ENCODE data around the gene SLC32A1. TPM values are rescaled to one million over a fixed set of nuclear protein-coding genes. Genes with fewer than 3 reads are reported as not detected.

SLC32A1 gene
- total and polyA plus RNA-seq, 2 of the 13 experiments (the other 11 are each of a cell fraction or from before 2014, with no cell fraction given): not detected

DNA sequence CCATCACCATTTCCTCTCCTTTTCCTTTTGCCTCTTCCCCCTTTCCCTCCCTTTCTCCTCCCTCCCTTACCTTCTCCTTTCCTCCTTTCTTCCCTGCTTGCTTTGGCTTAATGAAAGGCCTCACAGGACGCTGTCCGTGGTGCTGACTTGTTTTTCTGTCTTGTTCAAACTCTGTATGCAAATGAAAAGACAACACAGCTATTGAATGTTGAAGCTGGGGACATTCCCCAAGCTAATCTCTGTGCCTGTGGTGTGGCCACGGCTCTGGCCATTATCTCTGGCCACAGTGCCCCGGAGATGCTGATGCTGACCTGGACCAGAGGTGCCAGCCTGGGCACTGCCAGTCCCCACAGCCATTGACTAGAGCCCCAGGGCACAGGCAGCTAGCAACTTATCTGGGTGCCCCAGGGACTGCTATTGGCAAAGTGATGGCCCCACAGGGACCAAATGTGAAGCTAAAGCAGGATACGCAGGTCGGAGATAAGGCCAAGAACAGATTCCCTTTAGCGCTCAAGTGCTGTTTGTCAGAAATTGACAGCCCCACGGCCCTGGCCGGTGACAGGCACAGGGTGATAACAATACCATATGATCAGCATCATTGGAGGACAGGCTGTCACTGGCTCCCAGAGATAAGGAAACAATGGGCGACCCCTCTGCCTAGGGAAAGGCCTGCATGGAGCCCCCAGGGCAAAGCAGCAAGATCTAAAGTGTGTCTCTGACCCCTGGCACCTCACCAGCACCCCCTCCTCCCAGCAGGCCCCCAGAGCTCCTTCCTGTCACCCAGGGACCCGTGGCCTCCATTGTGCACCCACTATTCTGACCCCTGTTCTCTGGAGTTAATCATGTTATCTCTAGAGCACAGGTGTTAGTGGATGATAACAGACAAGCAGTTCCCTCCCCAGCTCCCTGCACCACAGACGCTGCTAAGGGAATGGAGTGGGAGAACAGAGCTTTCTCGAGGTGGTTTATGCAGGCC, 31.6 kb upstream of the SLC32A1 start (continued):
- peak; percentile 93; the same call in 1 of the 2 replicates for TF ChIP-seq TGIF2 (CRISPR knock-in tag; IDR thresholded peaks at IDR 0.05)
- TF ChIP-seq, protein P1, sequence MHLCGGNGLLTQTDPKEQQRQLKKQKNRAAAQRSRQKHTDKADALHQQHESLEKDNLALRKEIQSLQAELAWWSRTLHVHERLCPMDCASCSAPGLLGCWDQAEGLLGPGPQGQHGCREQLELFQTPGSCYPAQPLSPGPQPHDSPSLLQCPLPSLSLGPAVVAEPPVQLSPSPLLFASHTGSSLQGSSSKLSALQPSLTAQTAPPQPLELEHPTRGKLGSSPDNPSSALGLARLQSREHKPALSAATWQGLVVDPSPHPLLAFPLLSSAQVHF (CRISPR knock-in tag; IDR thresholded peaks at IDR 0.05): 0 out of 2 replicates have a peak, but pooled peaks have one; percentile 57
- peak; percentile 92 for TF ChIP-seq HDAC2 (CRISPR knock-in tag; IDR thresholded peaks at IDR 0.05)
- no peak for TF ChIP-seq RNF2 (conservative IDR thresholded peaks at IDR 0.05; ENCODE audit: low read depth)
- peak; percentile 95 for TF ChIP-seq BORCS8-MEF2B (CRISPR knock-in tag; IDR thresholded peaks at IDR 0.05)
- TF ChIP-seq SNAPC2 (CRISPR knock-in tag; IDR thresholded peaks at IDR 0.05): peak; percentile 80; the same call in 1 of the 2 replicates
- TF ChIP-seq ZNF749 (CRISPR knock-in tag; IDR thresholded peaks at IDR 0.05; ENCODE audit: borderline replicate concordance): 0 out of 2 replicates have a peak, but pooled peaks have one; percentile 89
- no peak for TF ChIP-seq ZNF253 (CRISPR knock-in tag; IDR thresholded peaks at IDR 0.05; ENCODE audit: borderline replicate concordance)
- 0 out of 2 replicates have a peak, but pooled peaks have one; percentile 34 for TF ChIP-seq ZNF251 (CRISPR knock-in tag; IDR thresholded peaks at IDR 0.05)
- TF ChIP-seq EP300 (IDR thresholded peaks at IDR 0.05; ENCODE audit: low read depth in 2 of 2, low read length in 2 of 2): no peak
- no peak for TF ChIP-seq EP300 (CRISPR knock-in tag; IDR thresholded peaks at IDR 0.05; ENCODE audit: borderline replicate concordance)
- TF ChIP-seq TARDBP (CRISPR knock-in tag; IDR thresholded peaks at IDR 0.05): 0 out of 2 replicates have a peak, but pooled peaks have one; percentile 39
- peak; percentile 87 for TF ChIP-seq RXRB (CRISPR knock-in tag; IDR thresholded peaks at IDR 0.05; ENCODE audit: borderline replicate concordance)
- peak; percentile 100 for TF ChIP-seq MIER2 (CRISPR knock-in tag; IDR thresholded peaks at IDR 0.05)
- TF ChIP-seq ZNF557 (CRISPR knock-in tag; IDR thresholded peaks at IDR 0.05): peak; percentile 96; the same call in 1 of the 2 replicates
- TF ChIP-seq, protein P2, sequence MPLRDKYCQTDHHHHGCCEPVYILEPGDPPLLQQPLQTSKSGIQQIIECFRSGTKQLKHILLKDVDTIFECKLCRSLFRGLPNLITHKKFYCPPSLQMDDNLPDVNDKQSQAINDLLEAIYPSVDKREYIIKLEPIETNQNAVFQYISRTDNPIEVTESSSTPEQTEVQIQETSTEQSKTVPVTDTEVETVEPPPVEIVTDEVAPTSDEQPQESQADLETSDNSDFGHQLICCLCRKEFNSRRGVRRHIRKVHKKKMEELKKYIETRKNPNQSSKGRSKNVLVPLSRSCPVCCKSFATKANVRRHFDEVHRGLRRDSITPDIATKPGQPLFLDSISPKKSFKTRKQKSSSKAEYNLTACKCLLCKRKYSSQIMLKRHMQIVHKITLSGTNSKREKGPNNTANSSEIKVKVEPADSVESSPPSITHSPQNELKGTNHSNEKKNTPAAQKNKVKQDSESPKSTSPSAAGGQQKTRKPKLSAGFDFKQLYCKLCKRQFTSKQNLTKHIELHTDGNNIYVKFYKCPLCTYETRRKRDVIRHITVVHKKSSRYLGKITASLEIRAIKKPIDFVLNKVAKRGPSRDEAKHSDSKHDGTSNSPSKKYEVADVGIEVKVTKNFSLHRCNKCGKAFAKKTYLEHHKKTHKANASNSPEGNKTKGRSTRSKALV (CRISPR knock-in tag; IDR thresholded peaks at IDR 0.05): no peak
- TF ChIP-seq, protein P3, sequence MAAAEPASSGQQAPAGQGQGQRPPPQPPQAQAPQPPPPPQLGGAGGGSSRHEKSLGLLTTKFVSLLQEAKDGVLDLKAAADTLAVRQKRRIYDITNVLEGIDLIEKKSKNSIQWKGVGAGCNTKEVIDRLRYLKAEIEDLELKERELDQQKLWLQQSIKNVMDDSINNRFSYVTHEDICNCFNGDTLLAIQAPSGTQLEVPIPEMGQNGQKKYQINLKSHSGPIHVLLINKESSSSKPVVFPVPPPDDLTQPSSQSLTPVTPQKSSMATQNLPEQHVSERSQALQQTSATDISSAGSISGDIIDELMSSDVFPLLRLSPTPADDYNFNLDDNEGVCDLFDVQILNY (CRISPR knock-in tag; conservative IDR thresholded peaks at IDR 0.05): no peak
- 0 out of 2 replicates have a peak, but pooled peaks have one; percentile 20 for TF ChIP-seq ZNF256 (CRISPR knock-in tag; conservative IDR thresholded peaks at IDR 0.05)
- peak; percentile 89 for TF ChIP-seq ZNF644 (CRISPR knock-in tag; IDR thresholded peaks at IDR 0.05; ENCODE audit: low read depth)
- TF ChIP-seq GPN1 (CRISPR knock-in tag; IDR thresholded peaks at IDR 0.05; ENCODE audit: borderline replicate concordance): 0 out of 2 replicates have a peak, but pooled peaks have one; percentile 19
- peak; percentile 33 for TF ChIP-seq XRCC5 (optimal IDR thresholded peaks at IDR 0.05; ENCODE audit: low read length)
- TF ChIP-seq SRF (IDR thresholded peaks at IDR 0.05; ENCODE audit: low read depth, low read length): no peak
- TF ChIP-seq, protein P4, sequence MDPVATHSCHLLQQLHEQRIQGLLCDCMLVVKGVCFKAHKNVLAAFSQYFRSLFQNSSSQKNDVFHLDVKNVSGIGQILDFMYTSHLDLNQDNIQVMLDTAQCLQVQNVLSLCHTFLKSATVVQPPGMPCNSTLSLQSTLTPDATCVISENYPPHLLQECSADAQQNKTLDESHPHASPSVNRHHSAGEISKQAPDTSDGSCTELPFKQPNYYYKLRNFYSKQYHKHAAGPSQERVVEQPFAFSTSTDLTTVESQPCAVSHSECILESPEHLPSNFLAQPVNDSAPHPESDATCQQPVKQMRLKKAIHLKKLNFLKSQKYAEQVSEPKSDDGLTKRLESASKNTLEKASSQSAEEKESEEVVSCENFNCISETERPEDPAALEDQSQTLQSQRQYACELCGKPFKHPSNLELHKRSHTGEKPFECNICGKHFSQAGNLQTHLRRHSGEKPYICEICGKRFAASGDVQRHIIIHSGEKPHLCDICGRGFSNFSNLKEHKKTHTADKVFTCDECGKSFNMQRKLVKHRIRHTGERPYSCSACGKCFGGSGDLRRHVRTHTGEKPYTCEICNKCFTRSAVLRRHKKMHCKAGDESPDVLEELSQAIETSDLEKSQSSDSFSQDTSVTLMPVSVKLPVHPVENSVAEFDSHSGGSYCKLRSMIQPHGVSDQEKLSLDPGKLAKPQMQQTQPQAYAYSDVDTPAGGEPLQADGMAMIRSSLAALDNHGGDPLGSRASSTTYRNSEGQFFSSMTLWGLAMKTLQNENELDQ (CRISPR knock-in tag; IDR thresholded peaks at IDR 0.05; ENCODE audit: borderline replicate concordance): peak; percentile 98
- TF ChIP-seq SMAD3 (CRISPR knock-in tag; IDR thresholded peaks at IDR 0.05): peak; percentile 96
